ENCODE results near the gene MAPKBP1. TPM values are rescaled to one million over a fixed set of nuclear protein-coding genes. Genes with fewer than 3 reads are reported as not detected.

MAPKBP1 gene
- total RNA-seq, 1 donor from 2014 or later: 14.4 TPM

GRCh38 chr15:41779662-41780157 is 5.4 kb downstream of the MAPKBP1 start:
- intact Hi-C loops (cut with DNase I): no loop called here
- ATAC-seq (peak; percentile 74), DNase-seq (ENCODE audit: missing footprints) (no peak)

- no peak for DNase-seq (ENCODE audit: missing footprints)
- ATAC-seq: no peak
- intact Hi-C loops (cut with DNase I): no loop called here
Measured at GRCh38 chr15:41780266-41780665, 6.0 kb downstream of the MAPKBP1 start.

GRCh38 chr15:41780727-41781126 is 6.4 kb downstream of the MAPKBP1 start:
- intact Hi-C loops (cut with DNase I): no loop called here
- DNase-seq (ENCODE audit: missing footprints): no peak
- ATAC-seq: no peak

GRCh38 chr15:41782371-41783282 is 8.3 kb downstream of the MAPKBP1 start:
- ATAC-seq (no peak), DNase-seq (ENCODE audit: missing footprints) (no peak)
- intact Hi-C loops (cut with DNase I): no loop called here

GRCh38 chr15:41783296-41783695 is 9.0 kb downstream of the MAPKBP1 start:
- DNase-seq (ENCODE audit: missing footprints) (no peak), ATAC-seq (no peak)
- intact Hi-C loops (cut with DNase I): no loop called here

GRCh38 chr15:41788262-41788661 is 14.0 kb downstream of the MAPKBP1 start:
- intact Hi-C loops (cut with DNase I): no loop called here
- no peak for ATAC-seq
- no peak for DNase-seq (ENCODE audit: missing footprints)

- intact Hi-C loops (cut with DNase I): no loop called here
- ATAC-seq: peak; percentile 32
- no peak for DNase-seq (ENCODE audit: missing footprints)
Measured at GRCh38 chr15:41789236-41789635, 15.0 kb downstream of the MAPKBP1 start.

GRCh38 chr15:41789662-41790061 is 15.4 kb downstream of the MAPKBP1 start:
- ATAC-seq: no peak
- intact Hi-C loops (cut with DNase I): no loop called here
- no peak for DNase-seq (ENCODE audit: missing footprints)

GRCh38 chr15:41790169-41790568 is 15.9 kb downstream of the MAPKBP1 start:
- ATAC-seq: no peak
- intact Hi-C loops (cut with DNase I): no loop called here
- DNase-seq (ENCODE audit: missing footprints): no peak

- ATAC-seq (peak; percentile 42), DNase-seq (ENCODE audit: missing footprints) (no peak)
- intact Hi-C loops (cut with DNase I): no loop called here
Measured at GRCh38 chr15:41790756-41791546, 16.7 kb downstream of the MAPKBP1 start.

GRCh38 chr15:41791547-41791937 is 17.3 kb downstream of the MAPKBP1 start:
- ATAC-seq (peak; percentile 20), DNase-seq (ENCODE audit: missing footprints) (no peak)
- intact Hi-C loops (cut with DNase I): no loop called here

- ATAC-seq: no peak
- DNase-seq (ENCODE audit: missing footprints): no peak
Measured at GRCh38 chr15:41792000-41792637, 17.8 kb downstream of the MAPKBP1 start.

GRCh38 chr15:41794081-41794480 is 19.8 kb downstream of the MAPKBP1 start:
- DNase-seq (ENCODE audit: missing footprints): no peak
- ATAC-seq: no peak
- intact Hi-C loops (cut with DNase I): no loop called here

More at GRCh38 chr15:41792000-41792637, 17.8 kb downstream of the MAPKBP1 start:
- intact Hi-C loops (cut with DNase I): no loop called here

- ATAC-seq: no peak
- intact Hi-C loops (cut with DNase I): no loop called here
- no peak for DNase-seq (ENCODE audit: missing footprints)
Measured at GRCh38 chr15:41795996-41796856, 21.9 kb downstream of the MAPKBP1 start.

GRCh38 chr15:41797201-41797944 is 23.1 kb downstream of the MAPKBP1 start:
- no peak for ATAC-seq
- intact Hi-C loops (cut with DNase I): no loop called here
- no peak for DNase-seq (ENCODE audit: missing footprints)

- ATAC-seq: no peak
- no peak for DNase-seq (ENCODE audit: missing footprints)
- intact Hi-C loops (cut with DNase I): no loop called here
Measured at GRCh38 chr15:41798607-41799487, 24.6 kb downstream of the MAPKBP1 start.

GRCh38 chr15:41799488-41799805 is 25.2 kb downstream of the MAPKBP1 start:
- intact Hi-C loops (cut with DNase I): no loop called here
- no peak for ATAC-seq
- no peak for DNase-seq (ENCODE audit: missing footprints)
